Measurements from ENCODE around the gene EFNA2.

EFNA2 gene

GRCh38 chr19:1307320-1307719, 21.6 kb downstream of the EFNA2 start:
- no peak overlapping the region for H3K4me2 ChIP-seq
- H3K27me3 ChIP-seq, result no peaks in the 10 kb centered on the region
- H3K9ac ChIP-seq, result no peak overlapping the region
- H3K27ac ChIP-seq, result no peak overlapping the region
- peaks cover 48% of the 10 kb centered on the region for H3K4me1 ChIP-seq
- H3K9me3 ChIP-seq, result no peaks in the 10 kb centered on the region
- no peaks in the 10 kb centered on the region for H3K36me3 ChIP-seq
- no peaks in the 10 kb centered on the region for H4K20me1 ChIP-seq
- no peak overlapping the region for H3K4me3 ChIP-seq
- TF ChIP-seq Cebpa-rat (IDR thresholded peaks at IDR 0.05), result no peak

- Histone ChIP-seq H3K9me3 (no peaks in the 10 kb centered on the region), H3K4me1 (peaks cover 52% of the 10 kb centered on the region), H4K20me1 (no peaks in the 10 kb centered on the region; the same call in 1 of the 2 replicates), H3K4me3 (no peak overlapping the region), H3K4me2 (no peak overlapping the region), H3K27me3 (no peaks in the 10 kb centered on the region), H3K27ac (no peak overlapping the region), H3K9ac (no peak overlapping the region), H3K36me3 (no peaks in the 10 kb centered on the region)
- no peak for TF ChIP-seq Cebpa-rat (IDR thresholded peaks at IDR 0.05)
Observed at GRCh38 chr19:1307755-1308303, 22.2 kb downstream of the EFNA2 start.

- Histone ChIP-seq H3K4me1 (peaks cover 61% of the 10 kb centered on the region), H3K4me3 (no peak overlapping the region), H3K4me2 (peak overlapping the region; percentile 62), H4K20me1 (peaks cover 8% of the 10 kb centered on the region; the same call in 1 of the 2 replicates), H3K27me3 (no peaks in the 10 kb centered on the region), H3K9ac (no peak overlapping the region; the same call in 1 of the 2 replicates), H3K36me3 (no peaks in the 10 kb centered on the region), H3K27ac (0 out of 2 replicates have a peak overlapping the region, but pooled peaks have one; percentile 18), H3K9me3 (no peaks in the 10 kb centered on the region)
- TF ChIP-seq Cebpa-rat (IDR thresholded peaks at IDR 0.05), result no peak
Observed at GRCh38 chr19:1308718-1309117, 23.0 kb downstream of the EFNA2 start.

GRCh38 chr19:1309977-1310852, 24.5 kb downstream of the EFNA2 start:
- Histone ChIP-seq H3K9me3 (no peaks in the 10 kb centered on the region), H3K9ac (no peak overlapping the region), H3K27me3 (no peaks in the 10 kb centered on the region), H3K4me1 (peaks cover 74% of the 10 kb centered on the region), H3K4me2 (peak overlapping the region; percentile 93), H4K20me1 (peaks cover 8% of the 10 kb centered on the region; the same call in 1 of the 2 replicates), H3K36me3 (no peaks in the 10 kb centered on the region), H3K27ac (no peak overlapping the region; the same call in 1 of the 2 replicates), H3K4me3 (no peak overlapping the region)
- TF ChIP-seq Cebpa-rat (IDR thresholded peaks at IDR 0.05), result no peak

- H3K4me2 ChIP-seq, result peak overlapping the region; percentile 93
- H3K9me3 ChIP-seq, result no peaks in the 10 kb centered on the region
- no peak overlapping the region; the same call in 1 of the 2 replicates for H3K27ac ChIP-seq
- H3K36me3 ChIP-seq, result no peaks in the 10 kb centered on the region
- peaks cover 74% of the 10 kb centered on the region for H3K4me1 ChIP-seq
- no peak overlapping the region for H3K4me3 ChIP-seq
- H3K27me3 ChIP-seq, result peaks cover 2% of the 10 kb centered on the region
- H4K20me1 ChIP-seq, result peaks cover 8% of the 10 kb centered on the region; the same call in 1 of the 2 replicates
- H3K9ac ChIP-seq, result no peak overlapping the region
- no peak for TF ChIP-seq Cebpa-rat (IDR thresholded peaks at IDR 0.05)
Observed at GRCh38 chr19:1310853-1311180, 25.1 kb downstream of the EFNA2 start.

GRCh38 chr19:1311543-1312091, 25.9 kb downstream of the EFNA2 start:
- no peaks in the 10 kb centered on the region for H3K9me3 ChIP-seq
- peaks cover 81% of the 10 kb centered on the region for H3K4me1 ChIP-seq
- H3K4me3 ChIP-seq, result no peak overlapping the region
- peak overlapping the region; percentile 93 for H3K4me2 ChIP-seq
- H3K27me3 ChIP-seq, result peaks cover 10% of the 10 kb centered on the region
- H3K36me3 ChIP-seq, result no peaks in the 10 kb centered on the region
- peak overlapping the region; percentile 23; the same call in 1 of the 2 replicates for H3K9ac ChIP-seq
- no peak overlapping the region for H3K27ac ChIP-seq
- no peak for TF ChIP-seq Cebpa-rat (IDR thresholded peaks at IDR 0.05)
- peaks cover 8% of the 10 kb centered on the region; the same call in 1 of the 2 replicates for H4K20me1 ChIP-seq

GRCh38 chr19:1312767-1313694, 27.4 kb downstream of the EFNA2 start:
- peaks cover 24% of the 10 kb centered on the region for H3K27me3 ChIP-seq
- 0 out of 2 replicates have a peak overlapping the region, but pooled peaks have one; percentile 19 for H3K9ac ChIP-seq
- TF ChIP-seq Cebpa-rat (IDR thresholded peaks at IDR 0.05), result no peak
- no peaks in the 10 kb centered on the region for H3K9me3 ChIP-seq
- H3K4me3 ChIP-seq, result peak overlapping the region; percentile 44
- H3K27ac ChIP-seq, result peak overlapping the region; percentile 53; the same call in 1 of the 2 replicates
- peak overlapping the region; percentile 93 for H3K4me2 ChIP-seq
- no peaks in the 10 kb centered on the region for H3K36me3 ChIP-seq
- peaks cover 84% of the 10 kb centered on the region for H3K4me1 ChIP-seq
- H4K20me1 ChIP-seq, result peaks cover 8% of the 10 kb centered on the region; the same call in 1 of the 2 replicates

GRCh38 chr19:1313695-1314613, 28.3 kb downstream of the EFNA2 start:
- peaks cover 85% of the 10 kb centered on the region for H3K4me1 ChIP-seq
- no peaks in the 10 kb centered on the region for H3K9me3 ChIP-seq
- H4K20me1 ChIP-seq, result peaks cover 8% of the 10 kb centered on the region; the same call in 1 of the 2 replicates
- no peaks in the 10 kb centered on the region for H3K36me3 ChIP-seq
- peak overlapping the region; percentile 53; the same call in 1 of the 2 replicates for H3K27ac ChIP-seq
- H3K27me3 ChIP-seq, result peaks cover 33% of the 10 kb centered on the region
- TF ChIP-seq Cebpa-rat (IDR thresholded peaks at IDR 0.05), result no peak
- peak overlapping the region; percentile 44 for H3K4me3 ChIP-seq
- H3K4me2 ChIP-seq, result peak overlapping the region; percentile 93
- no peak overlapping the region for H3K9ac ChIP-seq

All from BLaER1 (cell line).